ENCODE measurements around the gene CD276.
A peak's percentile ranks its signal among the peaks of the same experiment; 100 is the strongest.
"Not testable (repeated sequence)": the region's sequence is repeated elsewhere in the genome, so short reads cannot be mapped to it uniquely, and the experiment has no call there.

CD276 gene

GRCh38 chr15:73684581-73685455 is 635 bp downstream of the CD276 start:
- peak; percentile 52 for DNase-seq

GRCh38 chr15:73685981-73686380 is 1.8 kb downstream of the CD276 start:
- no peak for DNase-seq

GRCh38 chr15:73686781-73687256 is 2.6 kb downstream of the CD276 start:
- DNase-seq = peak; percentile 77

- no peak for DNase-seq
Observed at GRCh38 chr15:73687351-73687750, 3.2 kb downstream of the CD276 start.

GRCh38 chr15:73688455-73688854 is 4.3 kb downstream of the CD276 start:
- DNase-seq = no peak

GRCh38 chr15:73691396-73691795 is 7.2 kb downstream of the CD276 start:
- peak; percentile 57 for DNase-seq

- DNase-seq = peak; percentile 31
Observed at GRCh38 chr15:73694419-73694818, 10.2 kb downstream of the CD276 start.

- DNase-seq = no peak
Observed at GRCh38 chr15:73695773-73696640, 11.8 kb downstream of the CD276 start.

- no peak for DNase-seq
Observed at GRCh38 chr15:73696641-73697001, 12.4 kb downstream of the CD276 start.

GRCh38 chr15:73697033-73697467 is 12.9 kb downstream of the CD276 start:
- peak; percentile 89 for DNase-seq

GRCh38 chr15:73699249-73700040 is 15.3 kb downstream of the CD276 start:
- DNase-seq = no peak

- peak; percentile 78 for DNase-seq
Observed at GRCh38 chr15:73700041-73700842, 16.1 kb downstream of the CD276 start.

- not testable (repeated sequence) for DNase-seq
Observed at GRCh38 chr15:73702311-73703239, 18.4 kb downstream of the CD276 start.

GRCh38 chr15:73703601-73704000 is 19.4 kb downstream of the CD276 start:
- DNase-seq = not testable (repeated sequence)

- DNase-seq = not testable (repeated sequence)
Observed at GRCh38 chr15:73704142-73704868, 20.1 kb downstream of the CD276 start.

GRCh38 chr15:73704869-73705645 is 20.9 kb downstream of the CD276 start:
- peak; percentile 43 for DNase-seq

GRCh38 chr15:73708691-73709090 is 24.5 kb downstream of the CD276 start:
- DNase-seq = no peak

- DNase-seq = no peak
Observed at GRCh38 chr15:73709241-73709640, 25.1 kb downstream of the CD276 start.

GRCh38 chr15:73709686-73710085 is 25.5 kb downstream of the CD276 start:
- DNase-seq = no peak
